Retinal pigment epithelial cell (primary cell): Measurements from ENCODE around the gene CCDC183.

Experiments
- DNase-seq: peaks from one replicate; pipeline ENCODE4 v3.0.0-alpha.2; 2010; ENCODE audit warnings: low read depth
- H3K4me3 ChIP-seq: 2 replicates; pipeline ENCODE4 v1.5.1; 2011; ENCODE audit warnings: mild to moderate bottlenecking, low read length, control low read depth, moderate library complexity
- TF ChIP-seq, protein P1 (sequence below): conservative IDR thresholded peaks from 2 replicates; pipeline ENCODE4 v1.5.1; 2011; ENCODE audit warnings: low read depth, low read length, control low read depth, inconsistent platforms

CCDC183 gene

DNA sequence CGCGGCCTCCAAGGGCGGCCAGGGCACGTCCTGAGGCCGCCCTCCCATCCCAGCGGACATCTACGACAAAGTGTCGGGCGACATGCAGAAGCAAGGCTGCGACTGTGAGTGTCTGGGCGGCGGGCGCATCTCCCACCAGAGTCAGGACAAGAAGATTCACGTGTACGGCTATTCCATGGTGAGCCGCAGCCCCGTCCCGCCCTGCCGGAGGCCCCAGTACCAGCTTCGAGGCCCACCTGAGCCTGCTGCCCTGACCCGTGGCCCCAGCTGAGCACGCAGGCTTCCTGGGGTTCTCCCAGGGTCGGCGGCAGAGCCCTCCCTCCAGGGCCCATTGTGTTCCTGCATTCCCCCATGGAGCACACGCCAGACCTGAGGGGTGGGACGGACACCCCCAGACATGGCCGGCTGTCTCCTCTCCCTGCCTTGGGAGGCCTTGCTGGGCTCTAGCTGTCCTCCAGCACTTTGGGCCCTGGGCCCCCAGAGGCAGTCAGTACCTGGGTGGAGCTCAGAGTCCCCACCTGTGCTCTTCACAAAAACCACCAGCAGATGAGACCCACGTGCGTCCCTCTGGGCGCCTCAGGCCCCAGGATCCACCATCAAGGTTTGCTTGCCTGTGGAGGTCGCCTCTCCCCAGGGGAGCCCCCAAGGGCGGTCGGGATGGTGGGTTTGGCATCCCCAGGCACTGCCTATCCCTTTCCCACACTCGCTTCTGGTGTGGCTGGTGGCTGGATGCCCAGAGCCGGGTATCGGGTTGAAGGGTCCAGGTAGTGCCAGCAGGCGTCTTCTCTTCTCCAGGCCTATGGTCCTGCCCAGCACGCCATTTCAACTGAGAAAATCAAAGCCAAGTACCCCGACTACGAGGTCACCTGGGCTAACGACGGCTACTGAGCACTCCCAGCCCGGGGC is 54.1 kb downstream of the CCDC183 start:
- TF ChIP-seq, protein P1, sequence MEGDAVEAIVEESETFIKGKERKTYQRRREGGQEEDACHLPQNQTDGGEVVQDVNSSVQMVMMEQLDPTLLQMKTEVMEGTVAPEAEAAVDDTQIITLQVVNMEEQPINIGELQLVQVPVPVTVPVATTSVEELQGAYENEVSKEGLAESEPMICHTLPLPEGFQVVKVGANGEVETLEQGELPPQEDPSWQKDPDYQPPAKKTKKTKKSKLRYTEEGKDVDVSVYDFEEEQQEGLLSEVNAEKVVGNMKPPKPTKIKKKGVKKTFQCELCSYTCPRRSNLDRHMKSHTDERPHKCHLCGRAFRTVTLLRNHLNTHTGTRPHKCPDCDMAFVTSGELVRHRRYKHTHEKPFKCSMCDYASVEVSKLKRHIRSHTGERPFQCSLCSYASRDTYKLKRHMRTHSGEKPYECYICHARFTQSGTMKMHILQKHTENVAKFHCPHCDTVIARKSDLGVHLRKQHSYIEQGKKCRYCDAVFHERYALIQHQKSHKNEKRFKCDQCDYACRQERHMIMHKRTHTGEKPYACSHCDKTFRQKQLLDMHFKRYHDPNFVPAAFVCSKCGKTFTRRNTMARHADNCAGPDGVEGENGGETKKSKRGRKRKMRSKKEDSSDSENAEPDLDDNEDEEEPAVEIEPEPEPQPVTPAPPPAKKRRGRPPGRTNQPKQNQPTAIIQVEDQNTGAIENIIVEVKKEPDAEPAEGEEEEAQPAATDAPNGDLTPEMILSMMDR, result no peak
- no peak for DNase-seq
- peak overlapping the region; percentile 84 for H3K4me3 ChIP-seq

DNA sequence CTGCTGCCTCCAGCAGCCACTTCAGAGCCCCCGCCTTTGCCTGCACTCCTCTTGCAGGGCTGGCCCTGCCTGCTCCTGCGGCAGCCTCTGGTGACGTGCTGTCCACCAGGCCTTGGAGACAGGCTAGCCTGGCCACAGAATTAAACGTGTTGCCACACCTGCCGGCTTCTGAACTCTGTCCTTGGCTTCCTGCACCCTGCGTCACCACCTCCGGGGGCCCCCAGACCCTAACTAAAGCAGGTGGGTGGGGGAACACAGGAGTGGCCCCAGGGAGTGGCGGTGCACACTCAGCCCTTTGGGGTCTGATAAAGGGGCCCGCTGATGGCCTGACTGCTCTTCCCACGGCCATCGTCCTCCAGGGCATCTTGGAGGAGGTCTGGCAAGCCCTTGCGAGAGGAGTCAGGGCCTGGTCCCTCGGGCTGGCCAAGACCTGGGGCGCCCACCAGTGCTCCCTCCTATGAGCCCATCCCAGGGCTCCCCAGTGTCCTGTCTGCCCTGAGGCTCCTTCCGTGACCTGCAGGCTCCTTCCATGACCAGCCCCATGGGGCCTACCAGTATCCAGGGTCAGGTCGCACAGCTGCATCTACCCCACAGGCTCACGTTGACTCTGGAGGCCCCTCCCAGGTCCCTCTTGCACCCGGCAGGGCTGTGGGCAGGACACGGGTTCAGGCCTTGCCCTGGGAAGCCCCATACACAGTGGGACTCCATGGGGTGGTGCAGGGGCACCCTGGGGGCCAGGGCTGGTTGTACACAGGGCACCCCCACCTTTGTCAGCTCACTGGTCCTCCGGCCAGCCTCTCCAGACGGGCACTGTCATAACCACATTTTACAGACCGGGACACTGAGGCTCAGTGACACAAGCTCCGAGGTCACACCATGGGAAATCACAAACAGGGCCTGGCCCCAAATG is 55.0 kb downstream of the CCDC183 start:
- no peak for DNase-seq
- no peak overlapping the region for H3K4me3 ChIP-seq
- TF ChIP-seq, protein P1, result no peak

GRCh38 chr9:136851941-136852663 is 56.0 kb downstream of the CCDC183 start, which contains the start of gene MAMDC4:
TSS of gene MAMDC4 (plus strand) at chr9:136852346. CDS start at chr9:136852417, 71 bp downstream.
- TF ChIP-seq, protein P1, result no peak
- H3K4me3 ChIP-seq, result no peak within 1 kb of the TSS
- no peak for DNase-seq

DNA sequence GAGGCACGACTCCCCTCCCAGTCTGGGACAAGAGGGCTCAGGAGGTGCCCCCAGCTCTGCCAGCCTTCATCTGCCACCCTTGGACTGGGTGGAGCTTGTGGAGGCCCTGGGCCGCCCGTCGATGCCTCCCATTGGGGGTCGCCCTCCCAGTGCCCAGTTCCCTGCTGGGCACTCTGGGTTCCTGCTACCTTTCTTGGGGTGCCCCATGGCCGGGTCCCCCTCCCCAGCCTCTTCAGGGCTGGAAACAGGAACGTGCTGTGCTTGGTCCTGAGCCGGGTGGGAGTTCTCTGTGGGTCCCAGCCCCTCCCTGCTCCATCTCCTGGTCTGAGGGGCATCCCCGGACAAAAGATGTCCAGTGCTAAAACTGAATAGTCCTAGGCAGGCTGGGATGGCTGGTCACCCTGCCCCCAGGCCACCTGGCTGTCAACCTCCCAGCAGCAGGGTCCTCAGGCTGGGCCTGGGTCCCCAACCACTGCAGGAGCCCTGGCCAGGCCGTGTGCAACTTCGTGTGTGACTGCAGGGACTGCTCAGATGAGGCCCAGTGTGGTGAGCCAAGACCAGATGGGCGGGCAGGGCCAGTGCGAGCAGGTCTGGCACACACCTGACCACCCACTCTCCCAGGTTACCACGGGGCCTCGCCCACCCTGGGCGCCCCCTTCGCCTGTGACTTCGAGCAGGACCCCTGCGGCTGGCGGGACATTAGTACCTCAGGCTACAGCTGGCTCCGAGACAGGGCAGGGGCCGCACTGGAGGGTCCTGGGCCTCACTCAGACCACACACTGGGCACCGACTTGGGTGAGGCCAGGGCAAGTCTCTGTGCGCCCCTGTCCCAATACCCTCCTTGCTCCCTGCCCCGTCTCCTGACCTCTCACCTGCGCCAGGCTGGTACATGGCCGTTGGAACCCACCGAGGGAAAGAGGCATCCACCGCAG is 56.8 kb downstream of the CCDC183 start:
- DNase-seq, result no peak
- TF ChIP-seq, protein P1, result no peak
- no peak overlapping the region for H3K4me3 ChIP-seq

DNA sequence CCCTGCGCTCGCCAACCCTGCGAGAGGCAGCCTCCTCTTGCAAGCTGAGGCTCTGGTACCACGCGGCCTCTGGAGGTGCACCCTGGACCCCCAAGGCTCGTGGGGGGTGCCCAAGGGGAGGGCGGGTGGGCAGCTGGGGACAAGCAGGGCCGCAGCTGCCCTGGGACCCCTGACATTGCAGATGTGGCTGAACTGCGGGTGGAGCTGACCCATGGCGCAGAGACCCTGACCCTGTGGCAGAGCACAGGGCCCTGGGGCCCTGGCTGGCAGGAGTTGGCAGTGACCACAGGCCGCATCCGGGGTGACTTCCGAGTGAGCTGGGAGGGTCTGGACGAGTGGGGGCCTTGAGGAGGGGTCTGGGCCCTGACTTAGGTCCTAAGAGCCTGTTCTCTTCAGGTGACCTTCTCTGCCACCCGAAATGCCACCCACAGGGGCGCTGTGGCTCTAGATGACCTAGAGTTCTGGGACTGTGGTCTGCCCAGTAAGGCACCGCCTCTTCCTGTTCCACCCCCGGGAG is 57.5 kb downstream of the CCDC183 start:
- TF ChIP-seq, protein P1, result no peak
- no peak overlapping the region for H3K4me3 ChIP-seq
- DNase-seq, result no peak
